IMR-90 (cell line): ENCODE results near the gene HSD17B4. TPM values are rescaled to one million over a fixed set of nuclear protein-coding genes. Genes with fewer than 3 reads are reported as not detected.
A peak's percentile ranks its signal among the peaks of the same experiment; 100 is the strongest.

Experiments used
- ATAC-seq: fragments of 200-7000 bp; cut with Tn5 transposase; 2 replicates; pipeline ENCODE4 v1.9.1; 2020; ENCODE audit warnings: low read depth, mild to moderate bottlenecking, moderate library complexity
- BruUV-seq: library from RNA; stranded (reverse); fragments of 400-500 nt; replicated peaks from 2 replicates; lab custom pipeline; 2021; lab: Mats Ljungman, UMichigan
- CTCF ChIA-PET: fragments of 300-600 bp; formaldehyde crosslinking; extraction: SDS; loops from one replicate; lab custom pipeline; 2021; ENCODE audit warnings: antibody characterized with exemption; lab: Yijun Ruan, JAX
- POLR2A ChIA-PET: fragments of 300-600 bp; sonication (Branson Sonifier 250); formaldehyde crosslinking; loops from one replicate; lab custom pipeline; 2022; ENCODE audit warnings: antibody characterized with exemption; ENCODE audit not compliant: unreplicated experiment; lab: Charles Lee
- DNase-seq: peaks from one replicate; pipeline ENCODE4 v3.0.0; 2013
- H2AFZ ChIP-seq: replicated peaks from 2 replicates; pipeline ENCODE3; 2013; ENCODE audit warnings: low read length, mild to moderate bottlenecking; ENCODE audit not compliant: poor library complexity
- H2AK5ac ChIP-seq: 2 replicates; pipeline ENCODE4 v1.6.1; 2013; ENCODE audit warnings: low read depth, low read length, inconsistent platforms
- H2AK9ac ChIP-seq: replicated peaks from 2 replicates; pipeline ENCODE3; 2013; ENCODE audit warnings: mild to moderate bottlenecking, low read depth, low read length, moderate library complexity; ENCODE audit not compliant: poor library complexity
- H2BK120ac ChIP-seq: 2 replicates; pipeline ENCODE4 v1.6.1; 2013; ENCODE audit warnings: low read depth, low read length, inconsistent platforms
- H2BK15ac ChIP-seq: 3 replicates; pipeline ENCODE4 v1.6.1; 2013; ENCODE audit warnings: low read depth, low read length, inconsistent platforms
- H2BK20ac ChIP-seq: 2 replicates; pipeline ENCODE4 v1.6.1; 2013; ENCODE audit warnings: low read depth, mild to moderate bottlenecking, inconsistent platforms, low read length, moderate library complexity
- H2BK5ac ChIP-seq: 2 replicates; pipeline ENCODE4 v1.6.1; 2013; ENCODE audit warnings: mild to moderate bottlenecking, low read depth, low read length, inconsistent platforms; ENCODE audit not compliant: poor library complexity, severe bottlenecking
- H3K14ac ChIP-seq: replicated peaks from 2 replicates; pipeline ENCODE4 v1.6.1; 2013; ENCODE audit warnings: low read depth, low read length, inconsistent platforms
- H3K18ac ChIP-seq: 2 replicates; pipeline ENCODE4 v1.6.1; 2013; ENCODE audit warnings: low read depth, low read length, control low read depth
- H3K23ac ChIP-seq: 2 replicates; pipeline ENCODE4 v1.6.1; 2013; ENCODE audit warnings: low read depth, low read length, inconsistent platforms
- H3K27ac ChIP-seq: 2 replicates; pipeline ENCODE4 v1.5.1; 2013; ENCODE audit warnings: mild to moderate bottlenecking, control low read depth, low read length; ENCODE audit not compliant: insufficient read depth
- H3K27me3 ChIP-seq: 2 replicates; pipeline ENCODE4 v1.6.1; 2013; ENCODE audit warnings: low read length; ENCODE audit not compliant: control insufficient read depth, insufficient read depth
- H3K36me3 ChIP-seq: 2 replicates; pipeline ENCODE4 v1.6.1; 2013; ENCODE audit warnings: low read length, mixed read lengths; ENCODE audit not compliant: control insufficient read depth, insufficient read depth
- H3K4ac ChIP-seq: 2 replicates; pipeline ENCODE4 v1.6.1; 2013; ENCODE audit warnings: low read depth, low read length, inconsistent platforms
- H3K4me1 ChIP-seq: 2 replicates; pipeline ENCODE4 v1.6.1; 2013; ENCODE audit warnings: low read length, mixed read lengths; ENCODE audit not compliant: control insufficient read depth, insufficient read depth
- H3K4me2 ChIP-seq: 2 replicates; pipeline ENCODE4 v1.6.1; 2013; ENCODE audit warnings: low read depth, mild to moderate bottlenecking, control low read depth, low read length, moderate library complexity
- H3K4me3 ChIP-seq: 2 replicates; pipeline ENCODE4 v1.5.1; 2013; ENCODE audit warnings: low read depth, mild to moderate bottlenecking, control low read depth, low read length, moderate library complexity; ENCODE audit not compliant: insufficient read depth
- H3K56ac ChIP-seq: 2 replicates; pipeline ENCODE4 v1.6.1; 2013; ENCODE audit warnings: low read length, inconsistent platforms; ENCODE audit not compliant: insufficient read depth; ENCODE audit errors: extremely low read depth
- H3K79me1 ChIP-seq, 2 experiments: 2 replicates each; pipeline ENCODE4 v1.6.1; 2013; ENCODE audit warnings: low read length in 2 of 2, inconsistent platforms in 1 of 2, low read depth in 1 of 2
- H3K9ac ChIP-seq: 2 replicates; pipeline ENCODE4 v1.6.1; 2013; ENCODE audit warnings: low read depth, low read length, control low read depth
- H3K9me1 ChIP-seq: 2 replicates; pipeline ENCODE4 v1.6.1; 2013; ENCODE audit warnings: low read length, inconsistent platforms; ENCODE audit not compliant: insufficient read depth
- H3K9me3 ChIP-seq: 2 replicates; pipeline ENCODE4 v1.6.1; 2013; ENCODE audit warnings: low read length; ENCODE audit not compliant: control insufficient read depth, insufficient read depth
- H4K20me1 ChIP-seq: 2 replicates; pipeline ENCODE4 v1.6.1; 2013; ENCODE audit warnings: low read length, inconsistent platforms; ENCODE audit not compliant: insufficient read depth
- H4K5ac ChIP-seq: 2 replicates; pipeline ENCODE4 v1.6.1; 2013; ENCODE audit warnings: mild to moderate bottlenecking, low read depth, low read length, control low read depth
- H4K8ac ChIP-seq, 2 experiments: 2 replicates each; pipeline ENCODE4 v1.6.1; 2013; ENCODE audit warnings: low read depth in 2 of 2, low read length in 2 of 2, control low read depth in 1 of 2, inconsistent platforms in 1 of 2
- H4K91ac ChIP-seq: 2 replicates; pipeline ENCODE4 v1.6.1; 2013; ENCODE audit warnings: low read depth, low read length, inconsistent platforms; ENCODE audit not compliant: insufficient read depth
- MAZ ChIP-seq: IDR thresholded peaks from 2 replicates; pipeline ENCODE4 v1.6.1; 2012; ENCODE audit warnings: low read depth, mild to moderate bottlenecking, low read length, improper control_type of control experiment, moderate library complexity, borderline replicate concordance
- NFE2L2 ChIP-seq: fragments of 150-350 bp; IDR thresholded peaks from 2 replicates; pipeline ENCODE4 v1.6.1; 2016; ENCODE audit warnings: low read depth, mild to moderate bottlenecking, low read length
- RAD21 ChIP-seq: IDR thresholded peaks from 2 replicates; pipeline ENCODE4 v1.6.1; 2012; ENCODE audit warnings: low read length, improper control_type of control experiment
- RCOR1 ChIP-seq: IDR thresholded peaks from 2 replicates; pipeline ENCODE4 v1.6.1; 2012; ENCODE audit warnings: mild to moderate bottlenecking, low read length, improper control_type of control experiment; ENCODE audit not compliant: insufficient replicate concordance
- RFX5 ChIP-seq: IDR thresholded peaks from 2 replicates; pipeline ENCODE4 v1.8.0; 2012; ENCODE audit warnings: low read depth, mild to moderate bottlenecking, low read length, moderate library complexity
- SMC3 ChIP-seq: fragments of 150-350 bp; IDR thresholded peaks from 2 replicates; pipeline ENCODE4 v1.6.1; 2016; ENCODE audit warnings: low read depth, mild to moderate bottlenecking, antibody characterized with exemption, low read length, moderate library complexity
- USF2 ChIP-seq: fragments of 150-350 bp; IDR thresholded peaks from 2 replicates; pipeline ENCODE4 v1.6.1; 2017; ENCODE audit warnings: mild to moderate bottlenecking, antibody characterized with exemption, low read length, low read depth
- WGBS, 2 experiments: methylation state at CpG; one replicate each; pipeline versions ENCODE4 v1.1.5 to v1.1.7; 2013; ENCODE audit warnings: missing lambda C conversion rate in 2 of 2; ENCODE audit not compliant: insufficient read length in 1 of 2; ENCODE audit errors: extremely low coverage in 2 of 2; 5-methylcytosine and 5-hydroxymethylcytosine counted together
- dilution Hi-C: fragments of 300-500 bp; cut with HindIII; formaldehyde crosslinking; loops from one replicate; pipeline ENCODE4 v1.14.3; 2018; ENCODE audit warnings: low sequenced_read_pairs; ENCODE audit not compliant: unreplicated experiment
- in situ Hi-C: fragments of 300-500 bp; cut with MboI; formaldehyde crosslinking; loops from 3 replicates; pipeline ENCODE4 v1.14.3; 2019; ENCODE audit warnings: low sequenced_read_pairs, inconsistent platforms, mixed read lengths
- intact Hi-C: fragments of 100-400 bp; cut with micrococcal nuclease; formaldehyde crosslinking; loops from 2 replicates; pipeline ENCODE4 v1.10.0; 2022
- polyA plus RNA-seq, 3 experiments: library from polyadenylated mRNA; depleted of rRNA; stranded (reverse); fragments of >200 nt; gene quantifications; 2 replicates each; pipeline ENCODE4 v1.2.3, GENCODE V29; 2012; ENCODE audit warnings: low replicate concordance in 1 of 3
- total RNA-seq: library from RNA; depleted of rRNA; stranded (reverse); fragments of >200 nt; gene quantifications from 2 replicates; pipeline ENCODE4 v1.2.3, GENCODE V29; 2012
- TF ChIP-seq, protein P1 (sequence below): conservative IDR thresholded peaks from 2 replicates; pipeline ENCODE4 v1.5.1; 2012; ENCODE audit warnings: mild to moderate bottlenecking, low read depth, low read length, improper control_type of control experiment

The HSD17B4 gene
- total and polyA plus RNA-seq, 2 of the 4 experiments (the other 2 are of a cell fraction), result 95.1 to 154 TPM

GRCh38 chr5:119435436-119436132 is 16.7 kb upstream of the HSD17B4 start:
- Histone ChIP-seq H3K56ac (no peak overlapping the region), H3K4me3 (no peak overlapping the region), H3K4ac (no peak overlapping the region), H3K18ac (no peak overlapping the region), H2AK9ac (peak overlapping the region; percentile 35), H3K9me1 (no peaks in the 10 kb centered on the region), H3K36me3 (no peaks in the 10 kb centered on the region), H3K27me3 (peaks cover 5% of the 10 kb centered on the region; the same call in 1 of the 2 replicates), H3K23ac (no peak overlapping the region), H4K5ac (no peak overlapping the region), H4K20me1 (no peaks in the 10 kb centered on the region), H3K27ac (no peak overlapping the region), H2AK5ac (no peak overlapping the region), H2AFZ (peak overlapping the region; percentile 70), H2BK5ac (no peak overlapping the region), H2BK20ac (no peak overlapping the region), H3K4me2 (no peak overlapping the region), H3K14ac (no peak overlapping the region), H2BK120ac (no peak overlapping the region), H4K91ac (no peak overlapping the region), H3K4me1 (no peaks in the 10 kb centered on the region), H3K79me1 (no peaks in the 10 kb centered on the region), H2BK15ac (no peak overlapping the region), H3K9me3 (no peaks in the 10 kb centered on the region), H4K8ac (no peak overlapping the region), H3K9ac (no peak overlapping the region)
- WGBS, 2 experiments, result 73% methylated on average over 3 of the region's 8 CpGs; no CpG with 5 or more reads in 1 of the 2 experiments
- intact Hi-C loops (loop anchor here (1.0 kb wide), 2 partner anchors 413 to 447 kb away; partner anchors contain the start of gene DTWD2), in situ Hi-C loops (no loop called here), dilution Hi-C loops (no loop called here)
- BruUV-seq, result no TSS peak
- ChIA-PET POLR2A (no interaction called here), CTCF (interaction anchor here (0.5 kb wide), 1 partner anchor 45 kb away, joined by 3 read pairs; no protein-coding TSS in a partner anchor)
- ATAC-seq (peak; percentile 80), DNase-seq (peak; percentile 52)
- TF ChIP-seq RAD21 (peak; percentile 62), RFX5 (no peak), USF2 (no peak), NFE2L2 (no peak), RCOR1 (no peak), SMC3 (peak; percentile 69), MAZ (no peak)
- TF ChIP-seq, protein P1, sequence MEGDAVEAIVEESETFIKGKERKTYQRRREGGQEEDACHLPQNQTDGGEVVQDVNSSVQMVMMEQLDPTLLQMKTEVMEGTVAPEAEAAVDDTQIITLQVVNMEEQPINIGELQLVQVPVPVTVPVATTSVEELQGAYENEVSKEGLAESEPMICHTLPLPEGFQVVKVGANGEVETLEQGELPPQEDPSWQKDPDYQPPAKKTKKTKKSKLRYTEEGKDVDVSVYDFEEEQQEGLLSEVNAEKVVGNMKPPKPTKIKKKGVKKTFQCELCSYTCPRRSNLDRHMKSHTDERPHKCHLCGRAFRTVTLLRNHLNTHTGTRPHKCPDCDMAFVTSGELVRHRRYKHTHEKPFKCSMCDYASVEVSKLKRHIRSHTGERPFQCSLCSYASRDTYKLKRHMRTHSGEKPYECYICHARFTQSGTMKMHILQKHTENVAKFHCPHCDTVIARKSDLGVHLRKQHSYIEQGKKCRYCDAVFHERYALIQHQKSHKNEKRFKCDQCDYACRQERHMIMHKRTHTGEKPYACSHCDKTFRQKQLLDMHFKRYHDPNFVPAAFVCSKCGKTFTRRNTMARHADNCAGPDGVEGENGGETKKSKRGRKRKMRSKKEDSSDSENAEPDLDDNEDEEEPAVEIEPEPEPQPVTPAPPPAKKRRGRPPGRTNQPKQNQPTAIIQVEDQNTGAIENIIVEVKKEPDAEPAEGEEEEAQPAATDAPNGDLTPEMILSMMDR, result peak; percentile 67
